Measurements from ENCODE around the gene ZNF274.

Gene ZNF274

DNA sequence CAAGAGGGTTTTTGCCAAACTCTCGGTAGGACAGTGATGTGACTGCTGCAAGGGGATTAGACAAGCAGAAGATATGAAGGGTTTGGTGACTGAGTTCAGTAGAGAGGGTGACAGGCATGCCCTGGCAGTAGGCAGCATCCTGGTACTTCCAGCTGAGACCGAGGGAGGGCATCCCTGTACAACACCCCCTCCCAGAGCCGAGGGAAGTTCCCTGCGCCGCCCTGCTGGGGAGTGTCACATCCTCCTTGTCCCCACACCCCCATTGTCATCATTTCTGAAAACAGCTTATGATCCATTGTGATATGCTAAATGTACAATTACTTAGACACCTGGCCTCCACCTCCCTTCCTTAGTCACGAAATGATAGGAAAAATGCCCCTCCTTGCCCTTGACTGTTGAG, 60.5 kb downstream of the ZNF274 start:
- TF ChIP-seq FOXM1 (IDR thresholded peaks at IDR 0.05; ENCODE audit: borderline replicate concordance, low read depth), result no peak
- TF ChIP-seq, protein P1, sequence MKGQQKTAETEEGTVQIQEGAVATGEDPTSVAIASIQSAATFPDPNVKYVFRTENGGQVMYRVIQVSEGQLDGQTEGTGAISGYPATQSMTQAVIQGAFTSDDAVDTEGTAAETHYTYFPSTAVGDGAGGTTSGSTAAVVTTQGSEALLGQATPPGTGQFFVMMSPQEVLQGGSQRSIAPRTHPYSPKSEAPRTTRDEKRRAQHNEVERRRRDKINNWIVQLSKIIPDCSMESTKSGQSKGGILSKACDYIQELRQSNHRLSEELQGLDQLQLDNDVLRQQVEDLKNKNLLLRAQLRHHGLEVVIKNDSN (IDR thresholded peaks at IDR 0.05), result no peak
- no peak for TF ChIP-seq YY1 (IDR thresholded peaks at IDR 0.05; ENCODE audit: low read depth)
- no peak for TF ChIP-seq EGR1 (IDR thresholded peaks at IDR 0.05)
- TF ChIP-seq CREB1 (IDR thresholded peaks at IDR 0.05; ENCODE audit: low read depth), result no peak
- no peak for TF ChIP-seq NFIC (IDR thresholded peaks at IDR 0.05)
- TF ChIP-seq TCF12 (IDR thresholded peaks at IDR 0.05; ENCODE audit: low read depth), result no peak

- TF ChIP-seq EP300 (IDR thresholded peaks at IDR 0.05; ENCODE audit: borderline replicate concordance) (no peak), FOXM1 (IDR thresholded peaks at IDR 0.05; ENCODE audit: borderline replicate concordance, low read depth) (no peak), YY1 (IDR thresholded peaks at IDR 0.05; ENCODE audit: low read depth) (no peak), REST (IDR thresholded peaks at IDR 0.05; ENCODE audit: low read depth) (no peak), MAX (IDR thresholded peaks at IDR 0.05) (no peak), RAD21 (IDR thresholded peaks at IDR 0.05; ENCODE audit: low read depth) (no peak), TCF12 (IDR thresholded peaks at IDR 0.05; ENCODE audit: low read depth) (no peak), CREB1 (IDR thresholded peaks at IDR 0.05; ENCODE audit: low read depth) (no peak), CEBPB (IDR thresholded peaks at IDR 0.05) (no peak), EGR1 (IDR thresholded peaks at IDR 0.05) (no peak), TEAD4 (IDR thresholded peaks at IDR 0.05) (no peak), ZBTB7A (IDR thresholded peaks at IDR 0.05; ENCODE audit: low read depth) (no peak), NFIC (IDR thresholded peaks at IDR 0.05) (no peak), TAF1 (IDR thresholded peaks at IDR 0.05; ENCODE audit: low read depth) (no peak)
- TF ChIP-seq, protein P1 (IDR thresholded peaks at IDR 0.05), result no peak
These were observed 66.0 kb downstream of the ZNF274 start for GRCh38 chr19:58248886-58249285.

DNA sequence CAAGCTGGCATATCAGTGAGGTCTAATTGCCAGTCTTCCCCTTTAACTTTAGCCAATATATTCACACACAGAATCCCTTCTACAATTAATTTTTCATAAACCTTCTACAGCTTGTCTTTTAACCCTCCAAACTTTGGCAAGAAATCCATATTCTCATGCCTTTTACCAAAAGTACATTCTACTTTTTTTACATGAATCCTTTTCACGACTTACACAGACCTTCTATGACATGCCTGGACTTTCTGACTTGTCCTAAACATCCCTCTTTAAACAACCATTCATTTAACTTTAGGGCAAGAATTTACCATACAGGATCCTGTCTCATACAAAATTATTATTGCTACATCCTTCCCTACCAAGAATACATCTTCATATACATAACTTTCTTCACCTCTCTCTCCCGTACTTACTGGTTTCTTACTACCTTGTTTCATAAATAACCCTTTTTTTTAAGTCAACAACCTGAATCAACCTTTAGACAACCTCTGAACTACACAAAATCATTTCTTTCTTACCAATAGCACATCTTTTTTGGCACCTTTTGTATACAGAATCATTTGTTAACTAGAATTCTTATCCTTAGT, 69.3 kb downstream of the ZNF274 start:
- TF ChIP-seq, protein P1 (IDR thresholded peaks at IDR 0.05), result no peak
- TF ChIP-seq FOXM1 (IDR thresholded peaks at IDR 0.05; ENCODE audit: borderline replicate concordance, low read depth), result no peak
- TF ChIP-seq RAD21 (IDR thresholded peaks at IDR 0.05; ENCODE audit: low read depth), result no peak
- TF ChIP-seq CEBPB (IDR thresholded peaks at IDR 0.05), result no peak
- TF ChIP-seq REST (IDR thresholded peaks at IDR 0.05; ENCODE audit: low read depth), result no peak
- TF ChIP-seq TCF12 (IDR thresholded peaks at IDR 0.05; ENCODE audit: low read depth), result no peak
- TF ChIP-seq ZBTB7A (IDR thresholded peaks at IDR 0.05; ENCODE audit: low read depth), result no peak
- no peak for TF ChIP-seq YY1 (IDR thresholded peaks at IDR 0.05; ENCODE audit: low read depth)
- TF ChIP-seq TAF1 (IDR thresholded peaks at IDR 0.05; ENCODE audit: low read depth), result no peak
- no peak for TF ChIP-seq NFIC (IDR thresholded peaks at IDR 0.05)
- TF ChIP-seq CREB1 (IDR thresholded peaks at IDR 0.05; ENCODE audit: low read depth), result no peak
- no peak for TF ChIP-seq EGR1 (IDR thresholded peaks at IDR 0.05)
- TF ChIP-seq TEAD4 (IDR thresholded peaks at IDR 0.05), result no peak

- TF ChIP-seq EGR1 (IDR thresholded peaks at IDR 0.05) (no peak), TAF1 (IDR thresholded peaks at IDR 0.05; ENCODE audit: low read depth) (no peak), TEAD4 (IDR thresholded peaks at IDR 0.05) (no peak), ZBTB7A (IDR thresholded peaks at IDR 0.05; ENCODE audit: low read depth) (no peak), TCF12 (IDR thresholded peaks at IDR 0.05; ENCODE audit: low read depth) (no peak), RAD21 (IDR thresholded peaks at IDR 0.05; ENCODE audit: low read depth) (no peak), NFIC (IDR thresholded peaks at IDR 0.05) (no peak), MAX (IDR thresholded peaks at IDR 0.05) (no peak), CREB1 (IDR thresholded peaks at IDR 0.05; ENCODE audit: low read depth) (no peak), YY1 (IDR thresholded peaks at IDR 0.05; ENCODE audit: low read depth) (no peak), FOXM1 (IDR thresholded peaks at IDR 0.05; ENCODE audit: borderline replicate concordance, low read depth) (no peak), EP300 (IDR thresholded peaks at IDR 0.05; ENCODE audit: borderline replicate concordance) (no peak), CEBPB (IDR thresholded peaks at IDR 0.05) (no peak), REST (IDR thresholded peaks at IDR 0.05; ENCODE audit: low read depth) (no peak)
- TF ChIP-seq, protein P1 (IDR thresholded peaks at IDR 0.05), result no peak
These were observed 78.7 kb downstream of the ZNF274 start for GRCh38 chr19:58261600-58261967.

Data from Ishikawa (cell line).